NCI-H748 (cell line): ENCODE measurements around the gene ARHGEF9.
"Not testable (repeated sequence)": the region's sequence is repeated elsewhere in the genome, so short reads cannot be mapped to it uniquely, and the experiment has no call there.

ENCODE experiments used
- DNase-seq: peaks from one replicate; lab custom pipeline; 2025; ENCODE audit not compliant: unreplicated experiment; lab: John Stamatoyannopoulos, UW

The ARHGEF9 gene

GRCh38 chrX:63661676-63662075 lies 123.3 kb downstream of the ARHGEF9 start:
- no peak for DNase-seq

GRCh38 chrX:63658920-63659319 lies 126.1 kb downstream of the ARHGEF9 start:
- DNase-seq: no peak

- DNase-seq: no peak
These were observed 127.2 kb downstream of the ARHGEF9 start for GRCh38 chrX:63657821-63658220.

- no peak for DNase-seq
These were observed 128.0 kb downstream of the ARHGEF9 start for GRCh38 chrX:63656871-63657580.

GRCh38 chrX:63652086-63652765 lies 132.8 kb downstream of the ARHGEF9 start:
- DNase-seq: no peak

- DNase-seq: not testable (repeated sequence)
These were observed 139.3 kb downstream of the ARHGEF9 start for GRCh38 chrX:63645748-63646147.

GRCh38 chrX:63635750-63636149 lies 149.3 kb downstream of the ARHGEF9 start:
- no peak for DNase-seq

- peak; percentile 33 for DNase-seq
These were observed 171.4 kb downstream of the ARHGEF9 start for GRCh38 chrX:63613531-63614028.

- no peak for DNase-seq
These were observed 199.1 kb downstream of the ARHGEF9 start for GRCh38 chrX:63585936-63586335.
